Measurements from ENCODE around the gene CELF4.

DNA sequence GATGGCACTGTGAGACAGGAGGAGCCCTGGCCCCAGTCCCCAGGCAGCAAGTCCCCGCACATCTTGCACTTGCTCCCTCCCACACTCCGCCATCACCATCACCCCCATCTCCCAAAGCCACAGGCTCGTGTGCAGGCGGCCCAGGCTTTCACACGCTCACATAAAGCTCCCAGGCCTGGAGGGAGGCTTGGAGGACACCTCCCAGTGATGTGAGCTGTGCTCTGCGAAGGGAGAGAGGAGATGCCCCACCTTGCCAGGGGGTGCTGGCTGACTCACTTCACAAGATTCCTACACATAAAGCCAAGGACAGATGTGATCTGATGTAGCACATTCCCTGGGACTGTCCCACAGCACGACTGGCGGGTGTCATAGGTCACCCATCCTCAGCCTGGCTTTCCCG, 28.9 kb downstream of the CELF4 start:
- TF ChIP-seq, protein P1, sequence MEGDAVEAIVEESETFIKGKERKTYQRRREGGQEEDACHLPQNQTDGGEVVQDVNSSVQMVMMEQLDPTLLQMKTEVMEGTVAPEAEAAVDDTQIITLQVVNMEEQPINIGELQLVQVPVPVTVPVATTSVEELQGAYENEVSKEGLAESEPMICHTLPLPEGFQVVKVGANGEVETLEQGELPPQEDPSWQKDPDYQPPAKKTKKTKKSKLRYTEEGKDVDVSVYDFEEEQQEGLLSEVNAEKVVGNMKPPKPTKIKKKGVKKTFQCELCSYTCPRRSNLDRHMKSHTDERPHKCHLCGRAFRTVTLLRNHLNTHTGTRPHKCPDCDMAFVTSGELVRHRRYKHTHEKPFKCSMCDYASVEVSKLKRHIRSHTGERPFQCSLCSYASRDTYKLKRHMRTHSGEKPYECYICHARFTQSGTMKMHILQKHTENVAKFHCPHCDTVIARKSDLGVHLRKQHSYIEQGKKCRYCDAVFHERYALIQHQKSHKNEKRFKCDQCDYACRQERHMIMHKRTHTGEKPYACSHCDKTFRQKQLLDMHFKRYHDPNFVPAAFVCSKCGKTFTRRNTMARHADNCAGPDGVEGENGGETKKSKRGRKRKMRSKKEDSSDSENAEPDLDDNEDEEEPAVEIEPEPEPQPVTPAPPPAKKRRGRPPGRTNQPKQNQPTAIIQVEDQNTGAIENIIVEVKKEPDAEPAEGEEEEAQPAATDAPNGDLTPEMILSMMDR (IDR thresholded peaks at IDR 0.05 in 8 of 11, conservative IDR thresholded peaks at IDR 0.05 in 3 of 11), result no peak
- TF ChIP-seq POLR2A (IDR thresholded peaks at IDR 0.05), result no peak
- TF ChIP-seq POLR2AphosphoS5 (IDR thresholded peaks at IDR 0.05), result no peak

All from spleen (tissue), 7 donors.